Measurements from ENCODE around the gene DHRS7C.
"Not testable (repeated sequence)": the region's sequence is repeated elsewhere in the genome, so short reads cannot be mapped to it uniquely, and the experiment has no call there.

Gene DHRS7C

GRCh38 chr17:9810100-9810949 lies 18.9 kb upstream of the DHRS7C start:
- DNase-seq (ENCODE audit: low read depth, low spot score) = no peak

GRCh38 chr17:9809409-9809808 lies 18.0 kb upstream of the DHRS7C start:
- no peak for DNase-seq (ENCODE audit: low read depth, low spot score)

- no peak for DNase-seq (ENCODE audit: low read depth, low spot score)
These were observed 15.3 kb upstream of the DHRS7C start for GRCh38 chr17:9806699-9807098.

GRCh38 chr17:9805769-9806168 lies 14.4 kb upstream of the DHRS7C start:
- no peak for DNase-seq (ENCODE audit: low read depth, low spot score)

GRCh38 chr17:9802697-9803096 lies 11.3 kb upstream of the DHRS7C start:
- no peak for DNase-seq (ENCODE audit: low read depth, low spot score)

- DNase-seq (ENCODE audit: low read depth, low spot score) = no peak
These were observed 10.9 kb upstream of the DHRS7C start for GRCh38 chr17:9802294-9802693.

- no peak for DNase-seq (ENCODE audit: low read depth, low spot score)
These were observed 10.1 kb upstream of the DHRS7C start for GRCh38 chr17:9801505-9801904.

- no peak for DNase-seq (ENCODE audit: low read depth, low spot score)
These were observed 7.3 kb upstream of the DHRS7C start for GRCh38 chr17:9798724-9799123.

GRCh38 chr17:9798008-9798407 lies 6.6 kb upstream of the DHRS7C start:
- no peak for DNase-seq (ENCODE audit: low read depth, low spot score)

- no peak for DNase-seq (ENCODE audit: low read depth, low spot score)
These were observed 919 bp upstream of the DHRS7C start for GRCh38 chr17:9792181-9792840.

- no peak for DNase-seq (ENCODE audit: low read depth, low spot score)
These were observed 1.1 kb downstream of the DHRS7C start for GRCh38 chr17:9790316-9790715.

GRCh38 chr17:9788601-9789000 lies 2.8 kb downstream of the DHRS7C start:
- DNase-seq (ENCODE audit: low read depth, low spot score) = no peak

GRCh38 chr17:9784544-9784943 lies 6.8 kb downstream of the DHRS7C start:
- no peak for DNase-seq (ENCODE audit: low read depth, low spot score)

GRCh38 chr17:9783465-9783864 lies 7.9 kb downstream of the DHRS7C start:
- not testable (repeated sequence) for DNase-seq (ENCODE audit: low read depth, low spot score)

- no peak for DNase-seq (ENCODE audit: low read depth, low spot score)
These were observed 8.3 kb downstream of the DHRS7C start for GRCh38 chr17:9783050-9783449.

- no peak for DNase-seq (ENCODE audit: low read depth, low spot score)
These were observed 10.8 kb downstream of the DHRS7C start for GRCh38 chr17:9780552-9780951.

- no peak for DNase-seq (ENCODE audit: low read depth, low spot score)
These were observed 14.5 kb downstream of the DHRS7C start for GRCh38 chr17:9776911-9777310.

- DNase-seq (ENCODE audit: low read depth, low spot score) = no peak
These were observed 18.7 kb downstream of the DHRS7C start for GRCh38 chr17:9772658-9773057.

- no peak for DNase-seq (ENCODE audit: low read depth, low spot score)
These were observed 19.9 kb downstream of the DHRS7C start for GRCh38 chr17:9771465-9771864.

GRCh38 chr17:9769036-9769695 lies 22.2 kb downstream of the DHRS7C start:
- DNase-seq (ENCODE audit: low read depth, low spot score) = no peak

GRCh38 chr17:9768381-9768934 lies 22.9 kb downstream of the DHRS7C start:
- no peak for DNase-seq (ENCODE audit: low read depth, low spot score)

GRCh38 chr17:9767432-9767991 lies 23.9 kb downstream of the DHRS7C start:
- DNase-seq (ENCODE audit: low read depth, low spot score) = no peak
